ELR (cell line): ENCODE results near the gene SIAH1.
"Not testable (repeated sequence)": the region's sequence is repeated elsewhere in the genome, so short reads cannot be mapped to it uniquely, and the experiment has no call there.

Source experiments
- DNase-seq: peaks from one replicate; pipeline ENCODE4 v3.0.0-alpha.2; 2015; ENCODE audit warnings: low read depth

SIAH1 gene

GRCh38 chr16:48332978-48333377 is 52.2 kb downstream of the SIAH1 start:
- DNase-seq: no peak

GRCh38 chr16:48330841-48331192 is 54.4 kb downstream of the SIAH1 start:
- DNase-seq: no peak

GRCh38 chr16:48330189-48330840 is 54.9 kb downstream of the SIAH1 start:
- DNase-seq: no peak

- no peak for DNase-seq
Measured at GRCh38 chr16:48329138-48329537, 56.1 kb downstream of the SIAH1 start.

GRCh38 chr16:48326915-48327314 is 58.3 kb downstream of the SIAH1 start:
- no peak for DNase-seq

GRCh38 chr16:48323783-48324775 is 61.1 kb downstream of the SIAH1 start:
- peak; percentile 14 for DNase-seq

GRCh38 chr16:48321317-48322036 is 63.7 kb downstream of the SIAH1 start:
- DNase-seq: peak; percentile 61

GRCh38 chr16:48318630-48319029 is 66.6 kb downstream of the SIAH1 start:
- no peak for DNase-seq

- DNase-seq: peak; percentile 82
Measured at GRCh38 chr16:48317614-48318315, 67.4 kb downstream of the SIAH1 start.

GRCh38 chr16:48317026-48317425 is 68.2 kb downstream of the SIAH1 start:
- peak; percentile 26 for DNase-seq

- DNase-seq: not testable (repeated sequence)
Measured at GRCh38 chr16:48313905-48314304, 71.3 kb downstream of the SIAH1 start.

- DNase-seq: no peak
Measured at GRCh38 chr16:48310908-48311641, 74.1 kb downstream of the SIAH1 start.
